ENCODE measurements around the gene LMAN2.

Gene LMAN2

GRCh38 chr5:177290816-177291596 lies 60.5 kb downstream of the LMAN2 start:
- DNase-seq (ENCODE audit: low spot score), result no peak
- TF ChIP-seq CTCF (IDR thresholded peaks at IDR 0.05; ENCODE audit: extremely low read depth, missing control alignments), result no peak

- no peak for DNase-seq (ENCODE audit: low spot score)
- no peak for TF ChIP-seq CTCF (IDR thresholded peaks at IDR 0.05; ENCODE audit: extremely low read depth, missing control alignments)
These were observed 63.3 kb downstream of the LMAN2 start for GRCh38 chr5:177288191-177288590.
